ENCODE data around the gene ANO1. TPM values are rescaled to one million over a fixed set of nuclear protein-coding genes. Genes with fewer than 3 reads are reported as not detected.
"Not testable (repeated sequence)": the region's sequence is repeated elsewhere in the genome, so short reads cannot be mapped to it uniquely, and the experiment has no call there.

The ANO1 gene
- total RNA-seq, 4 donors from 2014 or later, result 6.8 to 72.6 (median 36.2) TPM

DNA sequence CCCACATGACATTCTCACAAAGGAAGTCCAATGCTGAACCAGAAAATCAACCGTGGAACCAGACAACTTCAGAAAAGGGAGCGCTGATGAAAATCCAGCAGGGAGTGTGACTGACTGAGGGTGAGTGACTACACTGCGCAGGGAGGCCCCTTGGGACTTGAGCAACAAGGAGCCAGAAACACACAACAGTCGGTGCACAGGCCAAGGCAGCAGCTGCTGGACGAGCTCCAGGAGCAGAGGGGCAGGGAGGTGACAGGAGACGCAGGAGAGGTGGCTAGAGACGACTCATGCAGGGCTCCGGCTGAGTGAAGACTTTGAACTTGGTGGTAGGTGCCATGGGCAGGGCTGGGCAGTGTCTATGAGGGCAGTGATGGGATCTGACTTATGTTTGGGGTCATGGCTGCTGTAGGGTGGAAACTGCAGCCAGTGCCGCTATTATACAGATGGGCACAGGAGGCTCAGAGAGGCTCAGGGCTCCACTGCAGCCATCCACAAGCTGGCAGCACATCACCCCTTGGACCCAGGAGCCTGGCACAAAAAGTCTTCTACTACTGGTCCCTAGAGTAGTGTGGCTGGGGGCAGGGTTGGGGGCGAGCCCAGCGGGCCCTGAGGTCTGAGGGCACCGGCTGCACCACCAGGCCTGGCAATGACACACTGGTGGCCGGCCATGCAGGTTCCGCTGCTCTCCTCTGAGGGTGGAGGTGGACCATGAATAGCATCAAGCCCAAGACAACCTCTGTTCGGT, 114.7 kb downstream of the ANO1 start:
- intact Hi-C loops (cut with DNase I; ENCODE audit: low total_unique reads), result loop anchor here (5.0 kb wide), 1 partner anchor 276 kb away; no protein-coding TSS in a partner anchor

DNA sequence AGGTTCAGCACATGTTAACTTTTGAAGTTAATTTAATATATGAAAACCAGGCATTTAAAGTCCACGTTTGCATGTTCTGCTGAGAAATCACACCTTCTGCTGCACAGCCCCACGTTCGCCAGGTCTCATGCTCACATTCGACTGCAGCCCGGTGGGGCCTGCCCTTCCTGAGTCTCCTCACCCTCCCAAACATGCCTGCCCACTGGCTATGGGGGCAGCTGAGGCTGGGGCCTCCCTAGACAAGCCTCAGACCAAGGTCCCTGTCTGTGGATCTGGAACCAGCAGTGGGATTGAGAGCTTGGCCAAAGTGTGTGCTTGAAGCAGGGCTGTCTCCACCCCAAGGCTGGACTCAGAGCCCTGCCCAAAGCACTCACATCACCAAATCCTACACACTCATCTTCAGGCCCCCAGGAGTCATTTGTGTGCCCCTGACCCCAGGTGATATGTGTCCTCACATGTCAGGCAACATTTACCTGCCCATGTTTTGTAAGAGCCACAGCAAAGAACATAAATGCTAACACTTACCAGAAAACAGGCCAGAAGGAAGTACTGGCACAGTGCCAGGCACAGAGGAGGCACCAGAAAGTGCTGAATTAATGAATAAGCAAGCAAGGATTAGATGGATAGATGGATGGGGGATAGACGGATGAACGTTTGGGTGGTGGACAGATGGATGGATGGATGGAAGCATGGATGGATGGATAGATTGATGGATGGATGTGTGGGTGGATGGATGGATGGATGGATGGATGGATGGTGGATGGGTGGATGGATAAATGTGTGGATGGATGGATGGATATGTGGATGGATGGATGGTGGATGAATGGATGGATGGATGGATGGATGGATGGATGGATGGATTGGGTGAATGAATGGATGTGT, 115.5 kb downstream of the ANO1 start:
- no peak for TF ChIP-seq POLR2A (IDR thresholded peaks at IDR 0.05)
- TF ChIP-seq, protein P1, sequence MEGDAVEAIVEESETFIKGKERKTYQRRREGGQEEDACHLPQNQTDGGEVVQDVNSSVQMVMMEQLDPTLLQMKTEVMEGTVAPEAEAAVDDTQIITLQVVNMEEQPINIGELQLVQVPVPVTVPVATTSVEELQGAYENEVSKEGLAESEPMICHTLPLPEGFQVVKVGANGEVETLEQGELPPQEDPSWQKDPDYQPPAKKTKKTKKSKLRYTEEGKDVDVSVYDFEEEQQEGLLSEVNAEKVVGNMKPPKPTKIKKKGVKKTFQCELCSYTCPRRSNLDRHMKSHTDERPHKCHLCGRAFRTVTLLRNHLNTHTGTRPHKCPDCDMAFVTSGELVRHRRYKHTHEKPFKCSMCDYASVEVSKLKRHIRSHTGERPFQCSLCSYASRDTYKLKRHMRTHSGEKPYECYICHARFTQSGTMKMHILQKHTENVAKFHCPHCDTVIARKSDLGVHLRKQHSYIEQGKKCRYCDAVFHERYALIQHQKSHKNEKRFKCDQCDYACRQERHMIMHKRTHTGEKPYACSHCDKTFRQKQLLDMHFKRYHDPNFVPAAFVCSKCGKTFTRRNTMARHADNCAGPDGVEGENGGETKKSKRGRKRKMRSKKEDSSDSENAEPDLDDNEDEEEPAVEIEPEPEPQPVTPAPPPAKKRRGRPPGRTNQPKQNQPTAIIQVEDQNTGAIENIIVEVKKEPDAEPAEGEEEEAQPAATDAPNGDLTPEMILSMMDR (IDR thresholded peaks at IDR 0.05), result no peak
- H3K4me3 ChIP-seq, result no peak overlapping the region
- no peaks in the 10 kb centered on the region for H3K4me1 ChIP-seq
- H3K27me3 ChIP-seq, result no peaks in the 10 kb centered on the region
- H3K9me3 ChIP-seq, result no peaks in the 10 kb centered on the region
- no peaks in the 10 kb centered on the region for H3K36me3 ChIP-seq
- no peak overlapping the region for H3K27ac ChIP-seq
- intact Hi-C loops (cut with DNase I; ENCODE audit: low total_unique reads), result loop anchor here (5.0 kb wide), 1 partner anchor 276 kb away; no protein-coding TSS in a partner anchor
- DNase-seq, result no peak

More for the DNA sequence above, 114.7 kb downstream of the ANO1 start:
- Histone ChIP-seq H3K27me3 (no peaks in the 10 kb centered on the region), H3K36me3 (no peaks in the 10 kb centered on the region), H3K27ac (no peak overlapping the region), H3K9me3 (no peaks in the 10 kb centered on the region), H3K4me3 (no peak overlapping the region), H3K4me1 (no peaks in the 10 kb centered on the region)
- TF ChIP-seq, protein P1 (IDR thresholded peaks at IDR 0.05), result no peak
- DNase-seq, result no peak

DNA sequence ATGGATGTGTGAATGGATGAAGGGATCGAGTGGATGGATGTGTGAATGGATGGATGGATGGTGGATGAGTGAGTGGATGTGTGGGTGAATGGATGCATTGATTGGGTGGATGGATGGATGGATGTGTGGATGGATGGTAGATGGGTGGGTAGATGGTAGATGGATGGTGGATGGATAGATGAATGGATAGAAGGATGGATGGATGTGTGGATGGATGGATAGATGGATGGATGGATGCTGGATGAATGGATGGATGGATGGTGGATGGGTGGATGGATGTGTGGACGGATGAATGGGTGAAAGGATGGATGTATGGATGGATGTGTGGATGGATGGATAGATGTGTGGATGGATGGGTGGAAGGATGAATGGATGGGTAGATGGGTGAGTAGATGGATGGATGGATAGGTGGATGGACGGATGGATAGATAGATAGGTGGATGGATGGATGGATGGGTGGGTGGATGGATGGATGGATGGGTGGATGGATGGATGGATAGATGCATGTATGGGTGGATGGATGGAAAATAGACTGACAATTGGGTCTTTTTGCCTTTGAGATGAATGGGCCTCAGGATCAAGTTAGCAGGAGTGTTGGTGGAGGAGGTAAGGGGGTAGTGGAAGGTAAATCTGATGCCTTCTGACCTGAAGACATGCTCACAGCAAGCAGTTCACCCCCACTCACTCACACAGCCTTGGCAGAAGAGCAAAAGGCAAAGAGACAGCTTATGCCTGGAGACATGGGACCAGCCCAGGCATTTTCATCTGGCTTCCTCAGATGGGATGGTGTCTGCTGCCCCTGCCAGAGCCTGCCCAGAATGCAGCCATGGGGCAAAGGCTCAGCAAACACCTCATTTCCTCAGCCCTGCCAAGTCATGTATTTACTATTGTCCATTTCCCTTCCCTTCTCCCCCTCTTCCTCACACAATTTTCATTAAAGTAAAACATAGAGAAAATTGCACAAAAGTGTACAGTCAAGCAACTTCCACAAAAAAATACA, 117.0 kb downstream of the ANO1 start:
- Histone ChIP-seq H3K4me3 (no peak overlapping the region), H3K4me1 (no peaks in the 10 kb centered on the region), H3K9me3 (no peaks in the 10 kb centered on the region), H3K36me3 (no peaks in the 10 kb centered on the region), H3K27me3 (no peaks in the 10 kb centered on the region), H3K27ac (no peak overlapping the region)
- intact Hi-C loops (cut with DNase I; ENCODE audit: low total_unique reads), result loop anchor here (5.0 kb wide), 1 partner anchor 278 kb away; no protein-coding TSS in a partner anchor
- DNase-seq, result no peak
- TF ChIP-seq, protein P1 (IDR thresholded peaks at IDR 0.05), result no peak
- TF ChIP-seq POLR2A (IDR thresholded peaks at IDR 0.05), result no peak

DNA sequence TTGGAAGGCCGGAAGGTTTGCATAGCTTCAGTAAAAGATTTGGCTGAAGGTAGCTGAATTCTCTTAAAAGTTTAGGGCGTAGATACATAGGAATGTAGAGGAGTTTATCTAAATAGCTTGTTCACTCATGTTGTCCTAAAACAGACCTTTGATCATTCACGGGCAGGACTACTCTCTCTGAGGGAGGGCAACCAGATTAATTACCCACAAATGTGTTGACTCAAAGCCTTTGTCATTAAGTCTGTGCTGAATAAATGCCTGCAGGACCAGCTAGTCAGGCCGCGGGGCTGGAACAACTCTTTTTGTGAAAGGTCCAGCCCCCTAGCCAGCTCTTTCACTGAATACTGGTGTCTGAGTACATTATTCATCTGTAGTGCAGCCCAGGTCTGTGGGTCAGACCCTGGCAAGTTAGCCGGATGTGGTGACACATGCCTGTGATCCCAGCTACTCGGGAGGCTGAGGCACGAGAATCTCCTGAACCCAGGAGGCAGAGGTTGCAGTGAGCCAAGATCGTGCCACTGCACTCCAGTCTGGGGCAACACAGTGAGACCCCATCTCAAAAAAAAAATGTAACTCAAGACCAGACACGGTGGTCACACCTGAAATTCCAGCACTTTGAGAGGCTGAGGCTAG, 122.2 kb downstream of the ANO1 start:
- Histone ChIP-seq H3K36me3 (no peaks in the 10 kb centered on the region), H3K27ac (no peak overlapping the region), H3K4me3 (no peak overlapping the region), H3K27me3 (no peaks in the 10 kb centered on the region), H3K4me1 (peaks cover 0 to 18% of the 10 kb centered on the region in 2 donors), H3K9me3 (no peaks in the 10 kb centered on the region)
- intact Hi-C loops (cut with DNase I; ENCODE audit: low total_unique reads), result no loop called here
- TF ChIP-seq, protein P1 (IDR thresholded peaks at IDR 0.05), result no peak
- no peak for TF ChIP-seq POLR2A (IDR thresholded peaks at IDR 0.05)
- DNase-seq, result no peak

DNA sequence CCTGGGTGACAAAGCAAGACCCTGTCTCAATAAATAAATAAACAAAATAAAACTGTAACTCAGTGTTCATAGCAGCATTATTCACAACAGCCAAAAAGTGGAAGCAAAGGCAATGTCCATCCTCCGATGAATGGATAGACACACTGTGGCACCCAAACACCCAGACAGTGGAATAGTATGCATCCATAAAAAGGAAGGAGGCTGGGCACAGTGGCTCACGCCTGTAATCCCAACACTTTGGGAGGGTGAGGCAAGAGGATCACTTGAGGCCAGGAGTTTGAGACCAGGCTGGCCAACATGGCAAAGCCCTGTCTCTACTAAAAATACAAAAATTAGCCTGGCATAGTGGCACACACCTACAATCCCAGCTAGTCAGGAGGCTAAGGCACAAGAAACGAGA, 122.9 kb downstream of the ANO1 start:
- H3K27me3 ChIP-seq; H3K36me3 ChIP-seq; H3K27ac ChIP-seq; intact Hi-C loops (cut with DNase I; ENCODE audit: low total_unique reads); H3K9me3 ChIP-seq; DNase-seq; H3K4me3 ChIP-seq: not testable (repeated sequence)
- peaks cover 0 to 18% of the 10 kb centered on the region in 2 donors for H3K4me1 ChIP-seq

Measured in uterus (tissue), 4 donors.